ENCODE results near the gene ACOT2.

GRCh38 chr14:73589116-73589515, 20.1 kb downstream of the ACOT2 start:
- TF ChIP-seq EZH2 (IDR thresholded peaks at IDR 0.05; ENCODE audit: borderline replicate concordance, low read depth, low read length, poor library complexity, severe bottlenecking) (no peak), CTCF (conservative IDR thresholded peaks at IDR 0.05; ENCODE audit: low read depth, low read length) (no peak)
